Endothelial cell of umbilical vein (primary cell): ENCODE results near the gene SNX30. TPM values are rescaled to one million over a fixed set of nuclear protein-coding genes. Genes with fewer than 3 reads are reported as not detected.

Experiments
- BruUV-seq: library from RNA; stranded (reverse); fragments of 400-500 nt; replicated peaks from 2 replicates; lab custom pipeline; 2021; lab: Mats Ljungman, UMichigan
- CTCF ChIA-PET: fragments of 300-600, 350-600 bp; sonication (Branson Sonifier 250); formaldehyde crosslinking; loops from one replicate; lab custom pipeline; 2021; ENCODE audit warnings: antibody characterized with exemption, inconsistent platforms; lab: Charles Lee
- POLR2A ChIA-PET: fragments of 300-600, 350-600 bp; sonication (Branson Sonifier 250); formaldehyde crosslinking; loops from one replicate; lab custom pipeline; 2021; ENCODE audit warnings: antibody characterized with exemption, inconsistent platforms; lab: Charles Lee
- DNase-seq: peaks from one replicate; pipeline ENCODE4 v3.0.0-alpha.2; 2011; ENCODE audit warnings: low read depth, low spot score
- FAIRE-seq: peaks from 2 replicates; lab custom pipeline; 2011; peaks lifted over from hg19 to GRCh38; lab: Jason Lieb, UNC
- H2AFZ ChIP-seq: 2 replicates; pipeline ENCODE4 v1.6.0; 2012; ENCODE audit warnings: low read depth, low read length, control low read depth, inconsistent platforms
- H3K27ac ChIP-seq: 2 replicates; pipeline ENCODE4 v1.5.1; 2011; ENCODE audit warnings: low read depth, mild to moderate bottlenecking, control low read depth, low read length, moderate library complexity; ENCODE audit not compliant: insufficient read depth
- H3K27me3 ChIP-seq, 2 experiments: 2 replicates each; pipeline versions ENCODE4 v1.6.0 to v1.6.1; 2011; ENCODE audit warnings: low read length in 2 of 2, mixed read lengths in 1 of 2; ENCODE audit not compliant: control insufficient read depth in 2 of 2, insufficient read depth in 2 of 2
- H3K36me3 ChIP-seq, 2 experiments: 2 replicates in 1 of 2; 3 replicates in 1 of 2; pipeline ENCODE4 v1.5.1; 2011; ENCODE audit warnings: low read length in 2 of 2, mild to moderate bottlenecking in 1 of 2, moderate library complexity in 1 of 2; ENCODE audit not compliant: control insufficient read depth in 2 of 2, insufficient read depth in 2 of 2; ENCODE audit errors: extremely low read depth in 1 of 2
- H3K4me1 ChIP-seq: 3 replicates; pipeline ENCODE4 v1.5.1; 2011; ENCODE audit warnings: mild to moderate bottlenecking, low read length; ENCODE audit not compliant: control insufficient read depth, insufficient read depth; ENCODE audit errors: extremely low read depth
- H3K4me2 ChIP-seq: 2 replicates; pipeline ENCODE4 v1.6.1; 2011; ENCODE audit warnings: low read length, control low read depth, mixed read lengths; ENCODE audit not compliant: insufficient read depth
- H3K4me3 ChIP-seq, 3 experiments: fragments of 200-600 bp in 1 of 3; sonication (generic), shearing (Covaris generic) in 1 of 3; replicated peaks in 1 of 3; 2 replicates each; pipeline ENCODE4 v1.5.1; 2011 to 2016; ENCODE audit warnings: control low read depth in 3 of 3, low read length in 3 of 3, mild to moderate bottlenecking in 2 of 3, inconsistent platforms in 1 of 3, low read depth in 1 of 3, moderate library complexity in 1 of 3; ENCODE audit not compliant: insufficient read depth in 1 of 3
- H3K79me2 ChIP-seq: 2 replicates; pipeline ENCODE4 v1.6.0; 2012; ENCODE audit warnings: low read length, inconsistent platforms; ENCODE audit not compliant: control insufficient read depth, insufficient read depth
- H3K9ac ChIP-seq: replicated peaks from 2 replicates; pipeline ENCODE3; 2011; ENCODE audit warnings: low read length, control low read depth; ENCODE audit not compliant: insufficient read depth; ENCODE audit errors: extremely low read depth
- H3K9me1 ChIP-seq: replicated peaks from 3 replicates; pipeline ENCODE4 v1.6.0; 2011; ENCODE audit warnings: mild to moderate bottlenecking, low read length; ENCODE audit not compliant: control insufficient read depth, insufficient read depth; ENCODE audit errors: extremely low read depth
- H3K9me3 ChIP-seq: replicated peaks from 2 replicates; pipeline ENCODE4 v1.5.1; 2012; ENCODE audit warnings: low read length, inconsistent platforms; ENCODE audit not compliant: control insufficient read depth, insufficient read depth
- H4K20me1 ChIP-seq: replicated peaks from 2 replicates; pipeline ENCODE3; 2011; ENCODE audit warnings: mild to moderate bottlenecking, low read length; ENCODE audit not compliant: control insufficient read depth, insufficient read depth; ENCODE audit errors: extremely low read depth
- EZH2 ChIP-seq: IDR thresholded peaks from 2 replicates; pipeline ENCODE4 v1.6.1; 2012; ENCODE audit warnings: borderline replicate concordance, low read depth, mild to moderate bottlenecking, moderate library complexity, low read length, inconsistent platforms; ENCODE audit not compliant: severe bottlenecking
- FOS ChIP-seq: IDR thresholded peaks from 2 replicates; pipeline ENCODE4 v1.6.1; 2011; ENCODE audit warnings: mild to moderate bottlenecking, low read length, moderate library complexity, borderline replicate concordance; ENCODE audit not compliant: insufficient read depth
- GATA2 ChIP-seq: IDR thresholded peaks from 2 replicates; pipeline ENCODE4 v1.7.0; 2011; ENCODE audit warnings: low read depth, mild to moderate bottlenecking, moderate library complexity, mixed read lengths, low read length; ENCODE audit not compliant: insufficient read length, insufficient read depth
- JUN ChIP-seq: IDR thresholded peaks from 2 replicates; pipeline ENCODE4 v1.6.1; 2011; ENCODE audit warnings: borderline replicate concordance, low read depth; ENCODE audit not compliant: insufficient read length, insufficient read depth
- MYC ChIP-seq: IDR thresholded peaks from one replicate; pipeline ENCODE4 v1.6.1; 2011; ENCODE audit warnings: mild to moderate bottlenecking, low read depth, low read length
- POLR2A ChIP-seq: IDR thresholded peaks from 2 replicates; pipeline ENCODE4 v1.6.1; 2012; ENCODE audit warnings: low read depth, mild to moderate bottlenecking, control low read depth, low read length
- POLR2AphosphoS5 ChIP-seq: IDR thresholded peaks from 2 replicates; pipeline ENCODE4 v1.6.1; 2012; ENCODE audit warnings: low read depth, mild to moderate bottlenecking, control low read depth, low read length, moderate library complexity; ENCODE audit not compliant: insufficient read depth
- dilution Hi-C: fragments of 300-500 bp; cut with MboI; formaldehyde crosslinking; loops from one replicate; pipeline ENCODE4 v1.15.0; 2019; ENCODE audit warnings: low sequenced_read_pairs; ENCODE audit not compliant: extremely low pct_ligation_motif_present
- intact Hi-C: fragments of 100-400 bp; cut with micrococcal nuclease; formaldehyde crosslinking; loops from one replicate; pipeline ENCODE4 v1.10.0; 2022
- polyA plus RNA-seq, 4 experiments: library from polyadenylated mRNA; depleted of rRNA in 3 of 4; stranded (reverse) in 3 of 4; unstranded in 1 of 4; fragments of >200 nt; gene quantifications; 2 replicates each; pipeline versions ENCODE4 v1.2.1 to v1.2.3, GENCODE V29; 2011 to 2012; ENCODE audit warnings: missing spikeins in 1 of 4
- total RNA-seq: library from RNA; stranded (reverse); gene quantifications from 2 replicates; pipeline ENCODE4 v1.2.3, GENCODE V29; 2021
- TF ChIP-seq, protein P1 (sequence below), 2 donors: IDR thresholded peaks; 1 replicate in 1 of 2; 2 replicates in 1 of 2; pipeline ENCODE4 v1.5.1; 2011; ENCODE audit warnings: low read length in 2 of 2, mild to moderate bottlenecking in 2 of 2, moderate library complexity in 2 of 2, control low read depth in 1 of 2, inconsistent platforms in 1 of 2, low read depth in 1 of 2; ENCODE audit not compliant: insufficient read depth in 1 of 2; ENCODE audit errors: extremely low read depth in 1 of 2
- TF ChIP-seq, protein P2 (sequence below): IDR thresholded peaks from 2 replicates; pipeline ENCODE4 v1.6.1; 2011; ENCODE audit not compliant: insufficient read depth, insufficient read length

Gene SNX30
- total and polyA plus RNA-seq, 2 donors (not counting 3 experiments of a cell fraction or from before 2014, with no cell fraction given), result 2.8 to 6.3 TPM

DNA sequence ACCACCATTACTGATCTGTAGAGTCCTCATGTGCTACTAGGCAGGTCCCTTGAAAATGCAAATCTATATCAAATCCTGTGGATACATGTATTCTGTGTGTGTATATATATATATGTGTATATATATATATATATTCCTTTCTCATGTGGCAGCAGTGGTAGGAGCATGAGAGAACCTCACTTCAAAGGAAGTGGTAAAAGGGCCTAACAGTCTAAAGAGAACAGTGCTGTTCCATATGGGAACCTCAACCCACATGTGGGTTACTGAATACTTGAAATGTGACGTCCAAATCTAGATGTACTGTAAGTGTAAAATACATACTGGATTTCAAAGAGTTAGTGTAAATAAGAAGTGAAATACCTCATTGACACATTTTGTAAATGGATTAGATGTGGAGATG lies 134.8 kb downstream of the SNX30 start:
- TF ChIP-seq POLR2A, result no peak
- TF ChIP-seq POLR2AphosphoS5, result no peak
- no peak for TF ChIP-seq MYC
- TF ChIP-seq, protein P1, sequence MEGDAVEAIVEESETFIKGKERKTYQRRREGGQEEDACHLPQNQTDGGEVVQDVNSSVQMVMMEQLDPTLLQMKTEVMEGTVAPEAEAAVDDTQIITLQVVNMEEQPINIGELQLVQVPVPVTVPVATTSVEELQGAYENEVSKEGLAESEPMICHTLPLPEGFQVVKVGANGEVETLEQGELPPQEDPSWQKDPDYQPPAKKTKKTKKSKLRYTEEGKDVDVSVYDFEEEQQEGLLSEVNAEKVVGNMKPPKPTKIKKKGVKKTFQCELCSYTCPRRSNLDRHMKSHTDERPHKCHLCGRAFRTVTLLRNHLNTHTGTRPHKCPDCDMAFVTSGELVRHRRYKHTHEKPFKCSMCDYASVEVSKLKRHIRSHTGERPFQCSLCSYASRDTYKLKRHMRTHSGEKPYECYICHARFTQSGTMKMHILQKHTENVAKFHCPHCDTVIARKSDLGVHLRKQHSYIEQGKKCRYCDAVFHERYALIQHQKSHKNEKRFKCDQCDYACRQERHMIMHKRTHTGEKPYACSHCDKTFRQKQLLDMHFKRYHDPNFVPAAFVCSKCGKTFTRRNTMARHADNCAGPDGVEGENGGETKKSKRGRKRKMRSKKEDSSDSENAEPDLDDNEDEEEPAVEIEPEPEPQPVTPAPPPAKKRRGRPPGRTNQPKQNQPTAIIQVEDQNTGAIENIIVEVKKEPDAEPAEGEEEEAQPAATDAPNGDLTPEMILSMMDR (IDR thresholded peaks at IDR 0.05; ENCODE audit: extremely low read depth in 1 of 2, insufficient read depth in 1 of 2, low read depth in 1 of 2, low read length in 2 of 2), result no peak
- TF ChIP-seq, protein P2, sequence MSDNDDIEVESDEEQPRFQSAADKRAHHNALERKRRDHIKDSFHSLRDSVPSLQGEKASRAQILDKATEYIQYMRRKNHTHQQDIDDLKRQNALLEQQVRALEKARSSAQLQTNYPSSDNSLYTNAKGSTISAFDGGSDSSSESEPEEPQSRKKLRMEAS, result no peak
- TF ChIP-seq JUN, result no peak
- no peak for TF ChIP-seq GATA2
- TF ChIP-seq FOS, result no peak
- TF ChIP-seq EZH2, result no peak
- ChIA-PET POLR2A (no interaction called here), CTCF (interaction anchor here (1.1 to 2.0 kb wide), 2 partner anchors 9 to 18 kb away, joined by 4 to 15 read pairs; no protein-coding TSS in a partner anchor)
- BruUV-seq, result no TSS peak
- Histone ChIP-seq H3K9me3 (no peaks in the 10 kb centered on the region), H3K27ac (no peak overlapping the region), H3K4me1 (no peaks in the 10 kb centered on the region), H3K4me3 (no peak overlapping the region), H3K9me1 (no peaks in the 10 kb centered on the region), H3K36me3 (no peaks in the 10 kb centered on the region), H3K9ac (no peak overlapping the region), H4K20me1 (no peaks in the 10 kb centered on the region), H3K79me2 (no peaks in the 10 kb centered on the region), H3K27me3 (peaks cover 8% of the 10 kb centered on the region in 2 experiments), H2AFZ (no peak overlapping the region), H3K4me2 (no peak overlapping the region)
- DNase-seq (no peak), FAIRE-seq (no peak)
- dilution Hi-C loops, result no loop called here
- intact Hi-C loops, result no loop called here
